HCT116 (cell line): ENCODE results near the gene DPP6. TPM values are rescaled to one million over a fixed set of nuclear protein-coding genes. Genes with fewer than 3 reads are reported as not detected.

ENCODE experiments used
- ATAC-seq: fragments of 200-7000 bp; cut with Tn5 transposase; 2 replicates; pipeline ENCODE4 v1.9.1; 2020; ENCODE audit warnings: mild to moderate bottlenecking, moderate library complexity
- BruUV-seq: library from RNA; stranded (reverse); fragments of 400-500 nt; replicated peaks from 2 replicates; lab custom pipeline; 2021; lab: Mats Ljungman, UMichigan
- CTCF ChIA-PET: fragments of 300-600 bp; sonication (Branson Sonifier 250); formaldehyde crosslinking; loops from one replicate; lab custom pipeline; 2021; ENCODE audit warnings: antibody characterized with exemption; lab: Charles Lee
- POLR2A ChIA-PET: fragments of 300-600, 350-600 bp; sonication (Branson Sonifier 250); formaldehyde crosslinking; loops from one replicate; lab custom pipeline; 2021; ENCODE audit warnings: antibody characterized with exemption; lab: Charles Lee
- RAD21 ChIA-PET, 2 experiments: fragments of 300-600 bp; sonication (Branson Sonifier 250); formaldehyde crosslinking; loops; one replicate each; lab custom pipeline; 2023; ENCODE audit warnings: low total read pairs in 2 of 2; ENCODE audit not compliant: uncharacterized antibody in 2 of 2, unreplicated experiment in 2 of 2, low non-redundant PET in 1 of 2; lab: Charles Lee
- DNase-seq: peaks from one replicate; pipeline ENCODE4 v3.0.0-alpha.2; 2010; ENCODE audit warnings: low read depth, low spot score
- H2AFZ ChIP-seq: fragments of 200-600 bp; shearing (Covaris generic), sonication (generic); 2 replicates; pipeline ENCODE4 v1.6.1; 2017; ENCODE audit warnings: low read depth, mixed run types, mixed read lengths, antibody characterized with exemption, low read length; ENCODE audit not compliant: poor library complexity, severe bottlenecking
- H3K27ac ChIP-seq: 2 replicates; pipeline ENCODE4 v1.5.1; 2012; ENCODE audit warnings: low read depth, low read length
- H3K27me3 ChIP-seq: fragments of 200-600 bp; sonication (generic); 2 replicates; pipeline ENCODE4 v1.6.1; 2016; ENCODE audit warnings: mixed run types, low read length, mixed read lengths; ENCODE audit not compliant: insufficient read depth
- H3K36me3 ChIP-seq, 2 experiments: fragments of 200-500 bp in 1 of 2; fragments of 200-600 bp in 1 of 2; sonication (Bioruptor generic) in 1 of 2; sonication (generic) in 1 of 2; 2 replicates each; pipeline versions ENCODE4 v1.5.1 to v1.6.1; 2014 to 2016; ENCODE audit warnings: low read length in 2 of 2, inconsistent platforms in 1 of 2, mixed read lengths in 1 of 2, mixed run types in 1 of 2; ENCODE audit not compliant: insufficient read depth in 2 of 2, control insufficient read depth in 1 of 2
- H3K4me1 ChIP-seq, 2 experiments: fragments of 200-600 bp in 1 of 2; sonication (generic) in 1 of 2; 2 replicates each; pipeline versions ENCODE4 v1.5.1 to v1.6.1; 2012 to 2017; ENCODE audit warnings: low read length in 2 of 2, inconsistent platforms in 1 of 2, mild to moderate bottlenecking in 1 of 2, mixed read lengths in 1 of 2, mixed run types in 1 of 2, moderate library complexity in 1 of 2; ENCODE audit not compliant: insufficient read depth in 2 of 2, control insufficient read depth in 1 of 2
- H3K4me2 ChIP-seq: fragments of 200-600 bp; sonication (generic); 2 replicates; pipeline ENCODE4 v1.6.1; 2017; ENCODE audit warnings: mixed run types, low read length, mixed read lengths
- H3K4me3 ChIP-seq, 2 experiments: fragments of 200-600 bp in 1 of 2; sonication (generic) in 1 of 2; replicated peaks in 1 of 2; 2 replicates each; pipeline ENCODE4 v1.5.1; 2011 to 2016; ENCODE audit warnings: low read length in 2 of 2, control low read depth in 1 of 2, low read depth in 1 of 2, mild to moderate bottlenecking in 1 of 2, mixed read lengths in 1 of 2, mixed run types in 1 of 2
- H3K79me2 ChIP-seq: fragments of 200-600 bp; sonication (generic); 2 replicates; pipeline ENCODE4 v1.6.1; 2017; ENCODE audit warnings: mild to moderate bottlenecking, mixed run types, low read length, moderate library complexity, mixed read lengths; ENCODE audit not compliant: insufficient read depth
- H3K9ac ChIP-seq: fragments of 200-600 bp; sonication (generic); 2 replicates; pipeline ENCODE4 v1.6.1; 2016; ENCODE audit warnings: low read length, mixed read lengths
- H3K9me2 ChIP-seq: fragments of 200-600 bp; sonication (generic), shearing (Covaris generic); 2 replicates; pipeline ENCODE4 v1.6.1; 2017; ENCODE audit warnings: mixed run types, mild to moderate bottlenecking, moderate library complexity; ENCODE audit not compliant: insufficient read depth
- H3K9me3 ChIP-seq, 2 experiments: fragments of 200-500 bp in 1 of 2; fragments of 200-600 bp in 1 of 2; sonication (Bioruptor generic) in 1 of 2; sonication (generic) in 1 of 2; 2 replicates each; pipeline ENCODE4 v1.6.1; 2014 to 2017; ENCODE audit warnings: low read length in 2 of 2, mixed read lengths in 2 of 2, inconsistent platforms in 1 of 2, low read depth in 1 of 2, mild to moderate bottlenecking in 1 of 2, mixed run types in 1 of 2, moderate library complexity in 1 of 2; ENCODE audit not compliant: control insufficient read depth in 1 of 2, insufficient read depth in 1 of 2
- H4K20me1 ChIP-seq: fragments of 200-600 bp; sonication (generic), shearing (Covaris generic); 2 replicates; pipeline ENCODE4 v1.6.1; 2017; ENCODE audit warnings: mixed run types, mild to moderate bottlenecking, moderate library complexity; ENCODE audit not compliant: insufficient read depth
- ATF3 ChIP-seq: IDR thresholded peaks from 2 replicates; pipeline ENCODE4 v1.6.1; 2012
- ELF1 ChIP-seq: IDR thresholded peaks from 2 replicates; pipeline ENCODE4 v1.6.1; 2012; ENCODE audit warnings: low read depth, borderline replicate concordance
- EZH2 ChIP-seq: fragments of 200-600 bp; sonication (generic); IDR thresholded peaks from 2 replicates; pipeline ENCODE4 v1.6.1; 2017; ENCODE audit warnings: antibody characterized with exemption, mixed run types
- EZH2phosphoT487 ChIP-seq: fragments of 200-600 bp; IDR thresholded peaks from 2 replicates; pipeline ENCODE4 v1.6.1; 2018; ENCODE audit warnings: antibody characterized with exemption, borderline replicate concordance
- FOSL1 ChIP-seq: IDR thresholded peaks from 2 replicates; pipeline ENCODE4 v1.6.1; 2012; ENCODE audit warnings: low read depth
- POLR2A ChIP-seq: IDR thresholded peaks from 2 replicates; pipeline ENCODE4 v1.7.0; 2011; ENCODE audit warnings: borderline replicate concordance; ENCODE audit not compliant: insufficient read depth, insufficient read length; ENCODE audit errors: extremely low read depth
- POLR2AphosphoS5 ChIP-seq: IDR thresholded peaks from 2 replicates; pipeline ENCODE4 v1.6.1; 2011; ENCODE audit warnings: mild to moderate bottlenecking, low read depth, low read length, moderate library complexity
- RAD21 ChIP-seq: IDR thresholded peaks from 2 replicates; pipeline ENCODE4 v1.6.1; 2012; ENCODE audit warnings: low read depth, mild to moderate bottlenecking
- SP1 ChIP-seq: IDR thresholded peaks from 2 replicates; pipeline ENCODE4 v1.6.1; 2012; ENCODE audit warnings: low read depth
- SRF ChIP-seq: IDR thresholded peaks from 2 replicates; pipeline ENCODE4 v1.6.1; 2012; ENCODE audit warnings: low read depth
- TCF7L2 ChIP-seq: IDR thresholded peaks from 2 replicates; pipeline ENCODE4 v1.7.0; 2011; ENCODE audit warnings: borderline replicate concordance, inconsistent platforms; ENCODE audit not compliant: insufficient read depth, insufficient read length; ENCODE audit errors: extremely low read depth
- YY1 ChIP-seq: IDR thresholded peaks from 2 replicates; pipeline ENCODE4 v1.6.1; 2011; ENCODE audit warnings: low read length, low read depth, moderate library complexity, mild to moderate bottlenecking; ENCODE audit not compliant: insufficient replicate concordance; ENCODE audit errors: extremely low read depth
- ZBTB33 ChIP-seq: IDR thresholded peaks from 2 replicates; pipeline ENCODE4 v1.6.1; 2011; ENCODE audit warnings: mild to moderate bottlenecking, low read length, moderate library complexity; ENCODE audit not compliant: insufficient replicate concordance; ENCODE audit errors: extremely low read depth
- ZFX ChIP-seq: fragments of 450-650 bp; IDR thresholded peaks from 2 replicates; pipeline ENCODE4 v1.6.1; 2017
- ZNF274 ChIP-seq: fragments of 200-500 bp; sonication (Bioruptor generic); IDR thresholded peaks from 2 replicates; pipeline ENCODE4 v1.6.1; 2014; ENCODE audit warnings: mild to moderate bottlenecking, low read depth, low read length, inconsistent platforms
- intact Hi-C: fragments of 100-400 bp; cut with micrococcal nuclease; formaldehyde crosslinking; loops from 2 replicates; pipeline ENCODE4 v1.10.0; 2022
- total RNA-seq: library from RNA; stranded (reverse); gene quantifications from one replicate; pipeline ENCODE4 v1.2.1, GENCODE V29; 2021; ENCODE audit not compliant: unreplicated experiment
- TF ChIP-seq, protein P1 (sequence below): IDR thresholded peaks from 2 replicates; pipeline ENCODE4 v1.6.1; 2012
- TF ChIP-seq, protein P2 (sequence below): IDR thresholded peaks from 2 replicates; pipeline ENCODE4 v1.6.1; 2012; ENCODE audit warnings: low read depth
- TF ChIP-seq, protein P3 (sequence below), 3 experiments: fragments of 200-600 bp in 1 of 3; sonication (generic) in 1 of 3; IDR thresholded peaks in 2 of 3; conservative IDR thresholded peaks in 1 of 3; 2 replicates each; pipeline ENCODE4 v1.5.1; 2012 to 2017; ENCODE audit warnings: low read depth in 2 of 3, low read length in 2 of 3, antibody characterized with exemption in 1 of 3, borderline replicate concordance in 1 of 3, control low read depth in 1 of 3, mild to moderate bottlenecking in 1 of 3, mixed read lengths in 1 of 3, mixed run types in 1 of 3, moderate library complexity in 1 of 3; ENCODE audit not compliant: insufficient read depth in 1 of 3

Gene DPP6
- total RNA-seq, 1 experiment from 2014 or later: not detected

- no peak for DNase-seq
- Histone ChIP-seq H3K4me1 (no peaks in the 10 kb centered on the region), H2AFZ (no peak overlapping the region), H3K9me2 (no peaks in the 10 kb centered on the region), H3K27ac (no peak overlapping the region), H3K27me3 (no peaks in the 10 kb centered on the region), H3K4me3 (no peak overlapping the region), H3K36me3 (no peaks in the 10 kb centered on the region), H3K4me2 (no peak overlapping the region), H3K9me3 (peaks cover 0 to 5% of the 10 kb centered on the region in 2 experiments; a peak in 1 of 4 replicates)
- ChIA-PET CTCF (no interaction called here), RAD21 (no interaction called here)
- TF ChIP-seq, protein P1, sequence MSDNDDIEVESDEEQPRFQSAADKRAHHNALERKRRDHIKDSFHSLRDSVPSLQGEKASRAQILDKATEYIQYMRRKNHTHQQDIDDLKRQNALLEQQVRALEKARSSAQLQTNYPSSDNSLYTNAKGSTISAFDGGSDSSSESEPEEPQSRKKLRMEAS: no peak
- no peak for TF ChIP-seq EZH2phosphoT487
- no peak for TF ChIP-seq POLR2A
- TF ChIP-seq ZFX: no peak
- TF ChIP-seq TCF7L2: no peak
- TF ChIP-seq, protein P2, sequence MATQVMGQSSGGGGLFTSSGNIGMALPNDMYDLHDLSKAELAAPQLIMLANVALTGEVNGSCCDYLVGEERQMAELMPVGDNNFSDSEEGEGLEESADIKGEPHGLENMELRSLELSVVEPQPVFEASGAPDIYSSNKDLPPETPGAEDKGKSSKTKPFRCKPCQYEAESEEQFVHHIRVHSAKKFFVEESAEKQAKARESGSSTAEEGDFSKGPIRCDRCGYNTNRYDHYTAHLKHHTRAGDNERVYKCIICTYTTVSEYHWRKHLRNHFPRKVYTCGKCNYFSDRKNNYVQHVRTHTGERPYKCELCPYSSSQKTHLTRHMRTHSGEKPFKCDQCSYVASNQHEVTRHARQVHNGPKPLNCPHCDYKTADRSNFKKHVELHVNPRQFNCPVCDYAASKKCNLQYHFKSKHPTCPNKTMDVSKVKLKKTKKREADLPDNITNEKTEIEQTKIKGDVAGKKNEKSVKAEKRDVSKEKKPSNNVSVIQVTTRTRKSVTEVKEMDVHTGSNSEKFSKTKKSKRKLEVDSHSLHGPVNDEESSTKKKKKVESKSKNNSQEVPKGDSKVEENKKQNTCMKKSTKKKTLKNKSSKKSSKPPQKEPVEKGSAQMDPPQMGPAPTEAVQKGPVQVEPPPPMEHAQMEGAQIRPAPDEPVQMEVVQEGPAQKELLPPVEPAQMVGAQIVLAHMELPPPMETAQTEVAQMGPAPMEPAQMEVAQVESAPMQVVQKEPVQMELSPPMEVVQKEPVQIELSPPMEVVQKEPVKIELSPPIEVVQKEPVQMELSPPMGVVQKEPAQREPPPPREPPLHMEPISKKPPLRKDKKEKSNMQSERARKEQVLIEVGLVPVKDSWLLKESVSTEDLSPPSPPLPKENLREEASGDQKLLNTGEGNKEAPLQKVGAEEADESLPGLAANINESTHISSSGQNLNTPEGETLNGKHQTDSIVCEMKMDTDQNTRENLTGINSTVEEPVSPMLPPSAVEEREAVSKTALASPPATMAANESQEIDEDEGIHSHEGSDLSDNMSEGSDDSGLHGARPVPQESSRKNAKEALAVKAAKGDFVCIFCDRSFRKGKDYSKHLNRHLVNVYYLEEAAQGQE: no peak
- TF ChIP-seq SRF: no peak
- no peak for TF ChIP-seq ZBTB33
- TF ChIP-seq, protein P3, sequence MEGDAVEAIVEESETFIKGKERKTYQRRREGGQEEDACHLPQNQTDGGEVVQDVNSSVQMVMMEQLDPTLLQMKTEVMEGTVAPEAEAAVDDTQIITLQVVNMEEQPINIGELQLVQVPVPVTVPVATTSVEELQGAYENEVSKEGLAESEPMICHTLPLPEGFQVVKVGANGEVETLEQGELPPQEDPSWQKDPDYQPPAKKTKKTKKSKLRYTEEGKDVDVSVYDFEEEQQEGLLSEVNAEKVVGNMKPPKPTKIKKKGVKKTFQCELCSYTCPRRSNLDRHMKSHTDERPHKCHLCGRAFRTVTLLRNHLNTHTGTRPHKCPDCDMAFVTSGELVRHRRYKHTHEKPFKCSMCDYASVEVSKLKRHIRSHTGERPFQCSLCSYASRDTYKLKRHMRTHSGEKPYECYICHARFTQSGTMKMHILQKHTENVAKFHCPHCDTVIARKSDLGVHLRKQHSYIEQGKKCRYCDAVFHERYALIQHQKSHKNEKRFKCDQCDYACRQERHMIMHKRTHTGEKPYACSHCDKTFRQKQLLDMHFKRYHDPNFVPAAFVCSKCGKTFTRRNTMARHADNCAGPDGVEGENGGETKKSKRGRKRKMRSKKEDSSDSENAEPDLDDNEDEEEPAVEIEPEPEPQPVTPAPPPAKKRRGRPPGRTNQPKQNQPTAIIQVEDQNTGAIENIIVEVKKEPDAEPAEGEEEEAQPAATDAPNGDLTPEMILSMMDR (IDR thresholded peaks at IDR 0.05 in 2 of 3, conservative IDR thresholded peaks at IDR 0.05 in 1 of 3; ENCODE audit: borderline replicate concordance in 1 of 3, insufficient read depth in 1 of 3, low read depth in 2 of 3, low read length in 2 of 3): no peak
- no peak for TF ChIP-seq ELF1
- no peak for TF ChIP-seq ATF3
- no peak for TF ChIP-seq RAD21
- no peak for TF ChIP-seq POLR2AphosphoS5
- no peak for TF ChIP-seq FOSL1
- no peak for TF ChIP-seq EZH2
- no peak for TF ChIP-seq YY1
- TF ChIP-seq SP1: no peak
- no peak for TF ChIP-seq ZNF274
- TF ChIP-seq, all 23 proteins: peak for 0
- no peaks in the 10 kb centered on the region for H3K79me2 ChIP-seq
- no peak for ATAC-seq
- intact Hi-C loops: no loop called here
- BruUV-seq: no TSS peak
- H3K9ac ChIP-seq: no peak overlapping the region
- H4K20me1 ChIP-seq: no peaks in the 10 kb centered on the region
- POLR2A ChIA-PET: no interaction called here
Measured at GRCh38 chr7:154884348-154884920, 832.2 kb downstream of the DPP6 start.
